NT2/D1 (cell line): ENCODE data around the gene MYH2.

Experiments
- YY1 ChIP-seq: IDR thresholded peaks from 2 replicates; pipeline ENCODE4 v1.6.1; 2011; ENCODE audit not compliant: insufficient read length, insufficient read depth
- ZNF274 ChIP-seq: IDR thresholded peaks from 2 replicates; pipeline ENCODE4 v1.6.1; 2011; ENCODE audit warnings: mild to moderate bottlenecking, low read depth, low read length

DNA sequence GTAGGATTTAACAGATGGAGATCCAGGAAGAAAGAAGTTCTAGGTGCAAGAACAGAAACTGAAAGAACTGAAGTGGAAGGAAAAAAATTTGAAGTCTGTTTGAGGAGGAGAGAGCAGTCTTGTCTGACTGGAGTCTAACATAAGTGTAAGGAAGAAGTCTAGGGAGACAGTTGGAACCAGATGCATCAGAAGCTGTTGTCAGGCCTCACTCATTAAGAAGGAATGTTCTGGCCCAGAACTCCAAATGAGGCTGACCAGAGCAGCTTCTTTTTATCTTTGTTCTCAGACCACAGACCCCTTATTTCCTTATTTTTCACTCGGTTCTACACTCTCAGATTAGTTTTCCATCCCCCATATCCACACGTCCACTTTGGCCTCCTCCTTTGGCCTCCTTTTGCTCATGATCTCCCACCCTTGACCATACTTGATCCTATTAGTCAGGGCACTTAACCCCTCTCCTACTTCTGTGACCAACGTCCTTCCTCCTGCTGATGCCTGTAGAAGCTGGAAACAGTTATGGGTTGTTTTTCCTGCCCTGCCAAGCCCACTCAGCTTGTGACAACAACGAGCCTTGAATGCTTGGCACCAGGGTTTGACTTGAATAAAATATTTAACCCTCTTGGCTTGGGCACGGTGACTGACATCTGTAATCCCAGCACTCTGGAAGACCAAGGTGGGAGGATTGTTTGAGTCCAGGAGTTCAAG, 7.0 kb upstream of the MYH2 start:
- TF ChIP-seq YY1 (no peak), ZNF274 (no peak)
